Effector memory CD4-positive, alpha-beta T cell (primary cell): ENCODE results near the gene TBC1D3B.
"Not testable (repeated sequence)": the region's sequence is repeated elsewhere in the genome, so short reads cannot be mapped to it uniquely, and the experiment has no call there.

ENCODE experiments used
- DNase-seq, 3 donors: peaks; one replicate each; pipeline ENCODE4 v3.0.0-alpha.2; 2020
- H3K27ac ChIP-seq: 2 replicates; pipeline ENCODE4 v1.7.0; 2013; ENCODE audit warnings: mild to moderate bottlenecking, low read length, moderate library complexity; ENCODE audit not compliant: insufficient read depth, poor library complexity, severe bottlenecking
- H3K27me3 ChIP-seq: replicated peaks from 2 replicates; pipeline ENCODE4 v1.7.0; 2013; ENCODE audit warnings: mild to moderate bottlenecking, low read length; ENCODE audit not compliant: insufficient read depth, control insufficient read depth, poor library complexity, severe bottlenecking
- H3K36me3 ChIP-seq: 2 replicates; pipeline ENCODE4 v1.7.0; 2013; ENCODE audit warnings: mild to moderate bottlenecking, low read length, moderate library complexity; ENCODE audit not compliant: control insufficient read depth, insufficient read depth
- H3K4me1 ChIP-seq: 2 replicates; pipeline ENCODE4 v1.7.0; 2013; ENCODE audit warnings: low read length, mild to moderate bottlenecking; ENCODE audit not compliant: control insufficient read depth, insufficient read depth, poor library complexity, severe bottlenecking
- H3K4me3 ChIP-seq: 2 replicates; pipeline ENCODE4 v1.7.0; 2013; ENCODE audit warnings: low read length, low read depth, mild to moderate bottlenecking; ENCODE audit not compliant: insufficient read depth, poor library complexity, severe bottlenecking
- H3K9me3 ChIP-seq: 2 replicates; pipeline ENCODE4 v1.7.0; 2013; ENCODE audit warnings: mild to moderate bottlenecking, low read length, moderate library complexity; ENCODE audit not compliant: control insufficient read depth

Gene TBC1D3B

GRCh38 chr17:36211484-36212271, 35.2 kb upstream of the TBC1D3B start:
- not testable (repeated sequence) for H3K4me3 ChIP-seq, DNase-seq, H3K4me1 ChIP-seq

DNA sequence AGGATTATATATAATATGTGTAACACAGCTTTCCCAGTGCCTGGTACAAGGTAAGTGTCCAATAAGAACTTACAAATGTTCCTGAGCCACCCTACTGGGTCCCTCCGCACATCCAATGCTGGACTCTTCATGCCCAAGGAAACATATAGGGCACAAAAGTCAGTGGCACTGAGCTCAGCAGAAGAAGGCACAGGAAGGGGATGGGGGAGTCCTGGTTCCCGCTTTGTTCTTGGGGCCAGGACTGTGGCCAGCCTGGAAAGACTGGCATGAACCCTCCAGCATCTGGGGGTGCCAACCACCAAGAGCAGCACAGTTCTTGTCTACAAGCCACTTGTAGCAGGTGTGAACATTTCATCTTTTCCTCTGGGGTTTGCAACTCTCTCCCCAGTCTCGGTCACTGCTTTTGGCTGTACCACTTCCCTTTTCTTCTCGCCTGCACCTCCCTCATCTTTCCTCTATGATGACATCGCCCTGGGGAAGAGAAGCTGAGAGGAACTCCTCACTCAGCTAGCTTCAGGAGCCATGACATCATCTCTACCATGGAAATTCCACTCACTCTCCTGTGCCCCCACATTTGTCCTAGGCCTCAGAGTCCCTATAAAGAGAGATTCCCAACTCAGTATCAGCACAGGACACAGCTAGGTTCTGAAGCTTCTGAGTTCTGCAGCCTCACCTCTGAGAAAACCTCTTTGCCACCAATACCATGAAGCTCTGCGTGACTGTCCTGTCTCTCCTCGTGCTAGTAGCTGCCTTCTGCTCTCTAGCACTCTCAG, 34.2 kb upstream of the TBC1D3B start, which contains the start of gene CCL4L2:
TSS of gene CCL4L2 (plus strand) at position 625 of the 773 bp plus-strand sequence.
- H3K27me3 ChIP-seq, H3K27ac ChIP-seq, DNase-seq, H3K9me3 ChIP-seq, H3K4me1 ChIP-seq, H3K4me3 ChIP-seq, H3K36me3 ChIP-seq: not testable (repeated sequence)

More at GRCh38 chr17:36211484-36212271, 35.2 kb upstream of the TBC1D3B start:
- H3K27ac ChIP-seq, H3K27me3 ChIP-seq, H3K36me3 ChIP-seq, H3K9me3 ChIP-seq: not testable (repeated sequence)

GRCh38 chr17:36209575-36209974, 33.1 kb upstream of the TBC1D3B start:
- Histone ChIP-seq H3K27me3 (peaks cover 4% of the 10 kb centered on the region), H3K4me1 (no peaks in the 10 kb centered on the region), H3K36me3 (no peaks in the 10 kb centered on the region), H3K4me3 (no peak overlapping the region), H3K27ac (no peak overlapping the region), H3K9me3 (no peaks in the 10 kb centered on the region)
- DNase-seq = no peak

- not testable (repeated sequence) for DNase-seq, H3K4me1 ChIP-seq, H3K9me3 ChIP-seq, H3K4me3 ChIP-seq, H3K27ac ChIP-seq, H3K36me3 ChIP-seq, H3K27me3 ChIP-seq
Measured at GRCh38 chr17:36207383-36207782, 30.9 kb upstream of the TBC1D3B start.

DNA sequence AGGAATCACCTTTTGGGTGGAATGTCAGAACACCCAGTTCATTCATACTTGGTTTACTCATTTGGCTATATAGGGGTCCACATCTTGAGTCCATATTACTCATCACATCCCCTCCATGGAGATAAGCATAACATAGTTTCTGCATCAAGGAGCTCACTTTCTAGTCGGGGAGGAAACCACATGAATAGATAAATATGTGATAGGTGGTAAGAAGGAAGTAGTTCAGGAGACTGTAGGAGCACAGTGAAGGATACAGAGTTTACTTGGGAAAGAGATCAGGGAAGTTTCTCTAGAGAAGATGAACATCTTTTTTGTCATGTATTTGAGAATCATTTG, 30.0 kb upstream of the TBC1D3B start:
- not testable (repeated sequence) for DNase-seq, H3K4me1 ChIP-seq, H3K4me3 ChIP-seq, H3K36me3 ChIP-seq, H3K9me3 ChIP-seq, H3K27me3 ChIP-seq, H3K27ac ChIP-seq

- H3K9me3 ChIP-seq = no peaks in the 10 kb centered on the region
- no peaks in the 10 kb centered on the region for H3K27me3 ChIP-seq
- H3K4me3 ChIP-seq = no peak overlapping the region
- DNase-seq = no peak
- no peaks in the 10 kb centered on the region for H3K4me1 ChIP-seq
- H3K36me3 ChIP-seq = no peaks in the 10 kb centered on the region
- no peak overlapping the region for H3K27ac ChIP-seq
Measured at GRCh38 chr17:36205637-36206485, 29.4 kb upstream of the TBC1D3B start.

- Histone ChIP-seq H3K27me3 (no peaks in the 10 kb centered on the region), H3K4me3 (no peak overlapping the region)
- DNase-seq = no peak
Measured at GRCh38 chr17:36204724-36205500, 28.5 kb upstream of the TBC1D3B start.

GRCh38 chr17:36203335-36203734, 26.9 kb upstream of the TBC1D3B start:
- DNase-seq = no peak
- Histone ChIP-seq H3K36me3 (no peaks in the 10 kb centered on the region), H3K4me3 (no peak overlapping the region), H3K27me3 (no peaks in the 10 kb centered on the region), H3K27ac (no peak overlapping the region), H3K9me3 (no peaks in the 10 kb centered on the region), H3K4me1 (no peaks in the 10 kb centered on the region)

More at GRCh38 chr17:36204724-36205500, 28.5 kb upstream of the TBC1D3B start:
- Histone ChIP-seq H3K9me3 (no peaks in the 10 kb centered on the region), H3K27ac (no peak overlapping the region), H3K4me1 (no peaks in the 10 kb centered on the region), H3K36me3 (no peaks in the 10 kb centered on the region)

GRCh38 chr17:36201506-36201905, 25.1 kb upstream of the TBC1D3B start:
- H3K27ac ChIP-seq, H3K4me1 ChIP-seq: not testable (repeated sequence)

More at GRCh38 chr17:36201506-36201905, 25.1 kb upstream of the TBC1D3B start:
- not testable (repeated sequence) for H3K9me3 ChIP-seq, H3K4me3 ChIP-seq, H3K36me3 ChIP-seq, DNase-seq, H3K27me3 ChIP-seq
